CD14-positive monocyte (primary cell): ENCODE measurements around the gene VN1R5. TPM values are rescaled to one million over a fixed set of nuclear protein-coding genes. Genes with fewer than 3 reads are reported as not detected.

Experiments used
- DNase-seq, 3 donors: peaks; one replicate each; pipeline ENCODE4 v3.0.0-alpha.2; 2011 to 2022
- H2AFZ ChIP-seq: 2 replicates; pipeline ENCODE4 v1.6.0; 2012; ENCODE audit warnings: mild to moderate bottlenecking, low read depth, low read length, inconsistent platforms; ENCODE audit not compliant: insufficient read depth, poor library complexity, severe bottlenecking
- H3K27ac ChIP-seq, 2 donors: 1 replicate in 1 of 2; 2 replicates in 1 of 2; pipeline ENCODE4 v1.5.1; 2012 to 2013; ENCODE audit warnings: low read length in 2 of 2, control low read depth in 1 of 2, inconsistent platforms in 1 of 2, low read depth in 1 of 2, mild to moderate bottlenecking in 1 of 2
- H3K27me3 ChIP-seq, 2 donors: one replicate each; pipeline versions ENCODE4 v1.6.0 to v1.6.1; 2011 to 2013; ENCODE audit warnings: low read length in 2 of 2; ENCODE audit not compliant: control insufficient read depth in 2 of 2, insufficient read depth in 2 of 2
- H3K36me3 ChIP-seq, 2 donors: replicated peaks in 1 of 2; 1 replicate in 1 of 2; 2 replicates in 1 of 2; pipeline versions ENCODE4 v1.5.1 to v1.6.1; 2012 to 2013; ENCODE audit warnings: low read length in 2 of 2, control low read depth in 1 of 2, inconsistent platforms in 1 of 2, mild to moderate bottlenecking in 1 of 2; ENCODE audit not compliant: insufficient read depth in 2 of 2, control insufficient read depth in 1 of 2
- H3K4me1 ChIP-seq, 2 donors: 1 replicate in 1 of 2; 2 replicates in 1 of 2; pipeline versions ENCODE4 v1.5.1 to v1.6.1; 2012 to 2013; ENCODE audit warnings: low read length in 2 of 2, control low read depth in 1 of 2, inconsistent platforms in 1 of 2, mild to moderate bottlenecking in 1 of 2, moderate library complexity in 1 of 2; ENCODE audit not compliant: insufficient read depth in 2 of 2, control insufficient read depth in 1 of 2
- H3K4me2 ChIP-seq: replicated peaks from 2 replicates; pipeline ENCODE3; 2012; ENCODE audit warnings: low read length, moderate library complexity, mild to moderate bottlenecking; ENCODE audit not compliant: poor library complexity, severe bottlenecking; ENCODE audit errors: extremely low read depth
- H3K4me3 ChIP-seq, 3 experiments: fragments of 200-600 bp in 1 of 3; sonication (generic) in 1 of 3; replicated peaks in 1 of 3; 1 replicate in 2 of 3; 2 replicates in 1 of 3; pipeline ENCODE4 v1.5.1; 2011 to 2013; ENCODE audit warnings: low read length in 3 of 3, mild to moderate bottlenecking in 3 of 3, control low read depth in 2 of 3, low read depth in 2 of 3, inconsistent platforms in 1 of 3, moderate library complexity in 1 of 3
- H3K79me2 ChIP-seq: 2 replicates; pipeline ENCODE4 v1.6.0; 2012; ENCODE audit warnings: mild to moderate bottlenecking, control low read depth, inconsistent platforms, low read length, moderate library complexity; ENCODE audit not compliant: insufficient read depth
- H3K9ac ChIP-seq: 2 replicates; pipeline ENCODE4 v1.6.0; 2017; ENCODE audit warnings: low read length, mild to moderate bottlenecking; ENCODE audit not compliant: insufficient read depth, poor library complexity, severe bottlenecking
- H3K9me3 ChIP-seq, 2 donors: replicated peaks in 1 of 2; 1 replicate in 1 of 2; 2 replicates in 1 of 2; pipeline versions ENCODE4 v1.5.1 to v1.6.1; 2012 to 2013; ENCODE audit warnings: low read length in 2 of 2, control low read depth in 1 of 2; ENCODE audit not compliant: control insufficient read depth in 1 of 2, insufficient read depth in 1 of 2
- H4K20me1 ChIP-seq: 2 replicates; pipeline ENCODE4 v1.6.0; 2012; ENCODE audit warnings: mild to moderate bottlenecking, low read length, control low read depth, moderate library complexity; ENCODE audit not compliant: insufficient read depth
- H3K27ac Mint-ChIP-seq, 7 donors: one replicate each; pipeline ENCODE4 v1.8.0; 2020; ENCODE audit warnings: mild to moderate bottlenecking in 7 of 7, mixed read lengths in 7 of 7, moderate library complexity in 6 of 7, inconsistent platforms in 2 of 7
- H3K27me3 Mint-ChIP-seq, 3 donors: one replicate each; pipeline ENCODE4 v1.8.0; 2021 to 2022; ENCODE audit warnings: low read depth in 3 of 3, mild to moderate bottlenecking in 3 of 3, mixed read lengths in 3 of 3, moderate library complexity in 3 of 3, inconsistent platforms in 1 of 3
- H3K36me3 Mint-ChIP-seq, 2 donors: one replicate each; pipeline ENCODE4 v1.8.0; 2020; ENCODE audit warnings: mixed read lengths in 2 of 2, inconsistent platforms in 1 of 2, mild to moderate bottlenecking in 1 of 2
- H3K4me1 Mint-ChIP-seq: one replicate; pipeline ENCODE4 v1.8.0; 2020; ENCODE audit warnings: mild to moderate bottlenecking, mixed read lengths
- H3K4me3 Mint-ChIP-seq, 2 donors: one replicate each; pipeline ENCODE4 v1.8.0; 2020; ENCODE audit warnings: mild to moderate bottlenecking in 2 of 2, mixed read lengths in 2 of 2, moderate library complexity in 1 of 2
- H3K9me3 Mint-ChIP-seq, 7 donors: one replicate each; pipeline ENCODE4 v1.8.0; 2020 to 2022; ENCODE audit warnings: mixed read lengths in 7 of 7, mild to moderate bottlenecking in 6 of 7, moderate library complexity in 6 of 7, inconsistent platforms in 2 of 7
- CTCF ChIP-seq: fragments of 200-600 bp; IDR thresholded peaks from one replicate; pipeline ENCODE4 v1.8.0; 2022; ENCODE audit warnings: antibody characterized with exemption, mild to moderate bottlenecking
- WGBS: methylation state at CpG from one replicate; pipeline ENCODE4 v1.1.5; 2013; ENCODE audit warnings: missing lambda C conversion rate; ENCODE audit not compliant: insufficient coverage; 5-methylcytosine and 5-hydroxymethylcytosine counted together
- intact Hi-C, 2 donors: fragments of 100-400 bp; cut with micrococcal nuclease; formaldehyde crosslinking; loops; one replicate each; pipeline versions ENCODE4 v1.15.0 to v1.15.1; 2023
- polyA plus RNA-seq, 3 donors: library from polyadenylated mRNA; depleted of rRNA in 1 of 3; unstranded in 2 of 3; stranded (reverse) in 1 of 3; fragments of 300-500 nt in 2 of 3; fragments of >200 nt in 1 of 3; fragmentation: Illumina TruSeq in 2 of 3; gene quantifications; 1 replicate in 2 of 3; 2 replicates in 1 of 3; pipeline ENCODE4 v1.2.3, GENCODE V29; 2012 to 2021

Gene VN1R5
- polyA plus RNA-seq, 3 donors, result not detected

GRCh38 chr1:247243524-247244137, 12.2 kb upstream of the VN1R5 start:
- H3K27me3 ChIP-seq, result no peaks in the 10 kb centered on the region
- H3K27ac Mint-ChIP-seq, result no peak overlapping the region
- no peak overlapping the region for H3K4me3 ChIP-seq
- no peak overlapping the region for H3K4me3 Mint-ChIP-seq
- H3K27me3 Mint-ChIP-seq, result peaks cover 0 to 2% (median 0%) of the 10 kb centered on the region in 3 donors
- no peaks in the 10 kb centered on the region for H3K36me3 ChIP-seq
- peaks cover 14 to 33% (median 24%) of the 10 kb centered on the region in 7 donors for H3K9me3 Mint-ChIP-seq
- no peaks in the 10 kb centered on the region for H4K20me1 ChIP-seq
- no peak overlapping the region for H2AFZ ChIP-seq
- no peak overlapping the region for H3K27ac ChIP-seq
- no peak for TF ChIP-seq CTCF
- H3K4me1 ChIP-seq, result no peaks in the 10 kb centered on the region
- DNase-seq, result no peak
- WGBS, result 100% methylated on average over 3 of the region's 12 CpGs
- H3K9ac ChIP-seq, result no peak overlapping the region
- H3K36me3 Mint-ChIP-seq, result no peaks in the 10 kb centered on the region
- H3K4me1 Mint-ChIP-seq, result no peaks in the 10 kb centered on the region
- H3K4me2 ChIP-seq, result no peak overlapping the region
- H3K9me3 ChIP-seq, result peaks cover 10 to 14% of the 10 kb centered on the region in 2 donors
- intact Hi-C loops, result no loop called here
- no peaks in the 10 kb centered on the region for H3K79me2 ChIP-seq

- Histone ChIP-seq H3K4me2 (no peak overlapping the region), H4K20me1 (no peaks in the 10 kb centered on the region), H3K27ac (no peak overlapping the region), H3K9ac (no peak overlapping the region), H3K9me3 (peaks cover 9 to 14% of the 10 kb centered on the region in 2 donors), H3K79me2 (no peaks in the 10 kb centered on the region), H3K4me1 (no peaks in the 10 kb centered on the region), H2AFZ (no peak overlapping the region), H3K4me3 (no peak overlapping the region), H3K27me3 (no peaks in the 10 kb centered on the region), H3K36me3 (no peaks in the 10 kb centered on the region)
- no peak for TF ChIP-seq CTCF
- intact Hi-C loops, result no loop called here
- no peak for DNase-seq
- Mint-ChIP-seq H3K4me1 (no peaks in the 10 kb centered on the region), H3K36me3 (no peaks in the 10 kb centered on the region), H3K4me3 (no peak overlapping the region), H3K27me3 (peaks cover 0 to 2% (median 0%) of the 10 kb centered on the region in 3 donors), H3K27ac (no peak overlapping the region), H3K9me3 (peaks cover 21 to 49% (median 29%) of the 10 kb centered on the region in 7 donors)
Measured at GRCh38 chr1:247246325-247247115, 9.4 kb upstream of the VN1R5 start.
